HG03097 (cell line): ENCODE measurements around the gene CPT1C.

Experiments
- ATAC-seq: cut with Tn5 transposase; IDR thresholded peaks from one replicate; pipeline ENCODE4 v1.9.1; 2021; ENCODE audit not compliant: unreplicated experiment, low FRiP score

The CPT1C gene

GRCh38 chr19:49749055-49749716 is 58.3 kb downstream of the CPT1C start:
- ATAC-seq: no peak

GRCh38 chr19:49749771-49750170 is 58.9 kb downstream of the CPT1C start:
- ATAC-seq: no peak

DNA sequence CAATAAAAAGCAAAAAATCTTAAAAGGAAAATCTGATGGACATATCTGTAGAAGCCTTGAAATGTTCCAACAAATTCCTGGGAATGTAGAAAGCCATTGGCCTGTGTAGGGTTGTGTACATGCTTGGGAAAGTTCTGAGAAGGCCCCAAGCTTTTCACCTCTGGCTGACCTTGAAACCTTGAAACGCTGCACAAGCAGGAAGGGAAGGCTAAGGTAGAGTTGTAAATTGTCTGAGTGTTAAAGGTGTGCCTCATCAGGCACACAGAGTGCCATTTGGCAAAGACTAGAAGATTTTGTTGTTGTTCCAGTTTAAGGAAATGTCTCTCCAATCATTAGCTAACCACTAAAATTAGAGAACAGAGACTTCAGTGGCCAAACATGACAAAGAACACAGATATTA is 61.8 kb downstream of the CPT1C start:
- no peak for ATAC-seq

- no peak for ATAC-seq
Observed at GRCh38 chr19:49755956-49756355, 65.0 kb downstream of the CPT1C start.

DNA sequence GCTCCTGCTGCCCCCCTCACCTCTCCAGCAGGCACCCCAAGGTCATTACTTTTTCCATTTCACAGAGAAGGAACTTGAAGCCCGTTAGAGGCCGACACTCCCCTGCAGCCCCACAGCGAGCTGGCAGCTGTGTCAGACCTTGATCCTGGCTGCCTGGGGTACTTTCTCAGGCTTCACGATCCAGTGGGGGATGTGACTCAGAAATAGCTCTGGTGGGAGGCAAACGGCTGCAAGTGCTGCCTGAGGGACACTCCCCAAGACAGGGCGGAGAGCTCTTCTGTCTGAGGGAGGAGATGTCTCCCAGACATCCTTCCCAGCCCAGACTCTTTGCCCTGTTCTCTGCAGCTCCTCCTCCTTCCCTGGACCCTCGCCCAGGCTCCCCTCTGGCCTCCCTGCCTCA is 67.4 kb downstream of the CPT1C start:
- ATAC-seq: no peak

DNA sequence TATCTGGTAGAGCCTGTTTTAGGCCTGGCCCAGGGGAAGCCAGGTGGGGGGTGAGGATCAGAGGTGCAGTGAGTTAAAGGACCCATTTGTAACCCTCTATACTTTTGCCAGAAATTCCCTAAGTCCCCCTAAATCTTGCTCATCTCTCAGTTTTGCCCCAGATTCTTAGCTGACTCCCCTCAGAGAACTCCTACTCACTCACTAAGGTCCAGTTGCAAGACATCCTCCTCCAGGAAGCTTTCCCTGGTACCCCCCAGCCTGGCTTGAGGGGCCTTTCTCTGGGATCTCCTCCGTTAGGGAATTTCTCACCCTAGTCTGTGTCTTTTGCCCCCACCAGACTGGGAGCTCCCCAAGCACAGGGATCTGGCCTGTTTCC is 70.3 kb downstream of the CPT1C start:
- no peak for ATAC-seq

DNA sequence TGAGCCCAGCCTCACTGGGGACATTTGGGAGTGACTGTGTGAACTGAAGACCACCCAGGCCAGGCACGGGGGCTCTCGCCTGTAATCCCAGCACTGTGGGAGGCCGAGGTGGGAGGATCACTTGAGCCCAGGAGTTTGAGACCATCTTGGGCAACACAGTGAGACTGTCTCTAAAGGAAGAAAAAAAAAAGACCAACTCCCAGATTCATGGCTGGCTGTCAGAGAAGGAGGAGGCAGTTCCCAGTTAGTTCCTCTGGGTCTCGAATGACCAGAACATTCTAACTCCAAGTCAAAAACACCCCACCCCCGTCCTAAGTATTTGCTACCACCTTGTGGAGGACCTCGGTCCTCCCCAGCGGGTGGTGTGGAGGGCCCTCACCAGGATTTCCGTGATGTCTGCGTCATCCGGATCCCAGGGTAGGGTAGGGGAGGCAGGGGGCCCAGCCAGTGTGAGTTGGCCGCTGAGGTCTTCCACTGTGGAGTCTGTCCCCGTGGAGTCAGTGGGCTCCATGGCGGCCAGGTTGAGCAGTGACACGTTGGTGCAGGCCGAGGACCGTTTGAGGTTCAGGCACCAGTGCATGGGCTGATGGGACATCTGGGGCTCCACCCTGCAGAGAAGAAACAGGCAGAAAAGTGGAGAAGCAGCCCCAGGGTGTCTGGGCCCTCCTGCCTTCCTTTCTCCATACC is 70.9 kb downstream of the CPT1C start:
- ATAC-seq: no peak

GRCh38 chr19:49763230-49763629 is 72.3 kb downstream of the CPT1C start, which contains the start of gene TSKS:
TSS of gene TSKS (minus strand) at chr19:49763306. CDS start at chr19:49763247, 59 bp downstream.
- no peak for ATAC-seq
